Ramos (cell line): ENCODE results near the gene NDUFB3.
"Not testable (repeated sequence)": the region's sequence is repeated elsewhere in the genome, so short reads cannot be mapped to it uniquely, and the experiment has no call there.

Experiments used
- in situ Hi-C: fragments of 300-500 bp; cut with MboI; formaldehyde crosslinking; loops from one replicate; pipeline ENCODE4 v1.14.3; 2022; ENCODE audit warnings: low sequenced_read_pairs; ENCODE audit not compliant: unreplicated experiment

The NDUFB3 gene

GRCh38 chr2:201084863-201085262 is 13.1 kb downstream of the NDUFB3 start:
- in situ Hi-C loops, result no loop called here

- in situ Hi-C loops, result no loop called here
These were observed 18.8 kb downstream of the NDUFB3 start for GRCh38 chr2:201090574-201090973.

GRCh38 chr2:201093573-201093972 is 21.8 kb downstream of the NDUFB3 start:
- in situ Hi-C loops, result no loop called here

DNA sequence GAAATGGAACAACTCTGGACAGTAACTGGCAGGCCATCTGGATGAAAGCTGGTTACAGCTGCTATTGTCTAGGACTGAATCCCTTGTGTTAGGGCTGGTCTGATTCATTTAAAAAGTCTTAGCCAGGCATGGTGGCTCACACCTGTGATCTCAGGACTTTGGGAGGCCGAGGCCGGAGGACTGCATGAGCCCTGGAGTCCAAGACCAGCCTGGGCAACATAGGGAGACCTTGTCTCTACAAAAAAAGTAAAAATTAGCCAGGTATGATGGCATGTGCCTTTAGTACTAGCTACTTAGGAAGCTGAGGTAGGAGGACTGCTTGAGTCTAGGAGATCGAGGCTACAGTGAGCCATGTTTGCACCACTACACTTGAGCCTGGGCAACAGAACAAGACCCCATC is 28.7 kb downstream of the NDUFB3 start:
- in situ Hi-C loops, result no loop called here

DNA sequence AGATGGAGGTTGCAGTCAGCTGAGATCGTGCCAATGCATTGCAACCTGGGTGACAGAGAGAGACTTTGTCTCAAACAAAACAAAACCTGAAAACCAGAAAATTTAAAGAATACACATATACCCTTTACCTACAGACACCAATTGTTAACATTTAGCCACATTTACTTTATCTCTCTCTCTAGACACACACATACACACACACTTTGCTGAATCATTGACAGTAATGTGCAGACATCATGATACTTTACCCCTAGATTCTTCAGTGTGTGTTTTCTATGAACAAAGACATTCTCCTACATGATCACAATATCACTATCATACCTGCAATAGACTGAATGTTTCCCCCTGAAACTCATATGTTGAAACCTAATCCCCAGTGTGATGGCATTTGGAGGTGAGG is 34.0 kb downstream of the NDUFB3 start:
- in situ Hi-C loops, result no loop called here

- in situ Hi-C loops, result no loop called here
These were observed 35.8 kb downstream of the NDUFB3 start for GRCh38 chr2:201107624-201108023.

- in situ Hi-C loops, result no loop called here
These were observed 36.5 kb downstream of the NDUFB3 start for GRCh38 chr2:201108341-201108740.

DNA sequence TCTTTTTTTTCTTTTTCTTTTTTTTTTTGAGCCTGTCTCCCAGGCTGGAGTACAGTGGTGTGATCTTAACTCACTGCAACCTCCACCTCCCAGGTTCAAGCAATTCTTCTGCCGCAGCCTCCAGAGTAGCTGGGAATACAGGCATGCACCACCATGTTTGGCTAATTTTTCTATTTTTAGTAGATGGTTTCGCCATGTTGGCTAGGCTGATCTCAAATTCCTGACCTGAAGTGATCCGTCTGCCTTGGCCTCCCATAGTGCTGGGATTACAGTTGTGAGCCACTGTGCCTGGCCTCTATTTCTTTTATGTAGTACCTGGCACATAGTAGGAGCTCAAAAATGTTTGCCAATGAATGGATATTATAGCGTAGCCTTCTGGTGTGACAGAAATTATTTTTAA is 37.4 kb downstream of the NDUFB3 start:
- in situ Hi-C loops, result no loop called here

- in situ Hi-C loops, result no loop called here
These were observed 38.8 kb downstream of the NDUFB3 start for GRCh38 chr2:201110615-201111014.

DNA sequence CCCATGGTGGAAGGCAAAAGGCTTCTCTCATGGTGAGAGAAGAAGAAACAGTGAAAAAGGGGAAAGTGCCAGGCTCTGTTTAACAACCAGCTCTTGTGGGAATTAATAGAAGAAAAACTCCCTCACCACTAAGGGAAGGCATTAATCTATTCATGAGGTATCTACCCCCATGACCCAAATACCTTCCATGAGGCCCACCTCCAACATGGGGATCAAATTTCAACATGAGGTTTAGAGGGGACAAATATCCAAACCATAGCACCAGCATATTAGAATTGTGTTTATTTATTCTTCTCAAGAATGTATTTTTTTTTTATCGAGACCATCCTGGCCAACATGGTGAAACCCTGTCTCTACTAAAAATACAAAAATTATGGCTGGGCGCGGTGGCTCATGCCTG is 39.3 kb downstream of the NDUFB3 start:
- in situ Hi-C loops, result no loop called here

- in situ Hi-C loops, result no loop called here
These were observed 42.5 kb downstream of the NDUFB3 start for GRCh38 chr2:201114350-201114749.

DNA sequence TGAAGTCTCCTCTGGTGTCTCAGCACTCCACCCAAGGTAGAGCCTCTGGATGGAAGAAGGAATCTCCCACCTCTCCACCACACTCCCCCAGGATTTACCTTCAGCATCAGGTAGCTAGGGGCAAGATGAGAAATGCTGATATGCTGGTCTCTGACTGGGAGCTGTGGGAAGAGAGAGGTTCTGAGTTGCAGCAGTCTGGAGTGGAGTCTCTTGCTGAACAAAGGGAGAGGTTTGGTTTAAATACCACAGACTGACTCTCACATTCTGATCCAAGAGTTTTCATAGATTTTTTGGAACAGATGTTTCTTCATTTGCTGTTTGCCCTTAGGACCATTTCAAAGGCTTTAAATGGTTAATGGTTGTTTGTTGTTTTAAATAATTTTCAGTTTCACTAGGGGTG is 43.0 kb downstream of the NDUFB3 start:
- in situ Hi-C loops, result no loop called here

DNA sequence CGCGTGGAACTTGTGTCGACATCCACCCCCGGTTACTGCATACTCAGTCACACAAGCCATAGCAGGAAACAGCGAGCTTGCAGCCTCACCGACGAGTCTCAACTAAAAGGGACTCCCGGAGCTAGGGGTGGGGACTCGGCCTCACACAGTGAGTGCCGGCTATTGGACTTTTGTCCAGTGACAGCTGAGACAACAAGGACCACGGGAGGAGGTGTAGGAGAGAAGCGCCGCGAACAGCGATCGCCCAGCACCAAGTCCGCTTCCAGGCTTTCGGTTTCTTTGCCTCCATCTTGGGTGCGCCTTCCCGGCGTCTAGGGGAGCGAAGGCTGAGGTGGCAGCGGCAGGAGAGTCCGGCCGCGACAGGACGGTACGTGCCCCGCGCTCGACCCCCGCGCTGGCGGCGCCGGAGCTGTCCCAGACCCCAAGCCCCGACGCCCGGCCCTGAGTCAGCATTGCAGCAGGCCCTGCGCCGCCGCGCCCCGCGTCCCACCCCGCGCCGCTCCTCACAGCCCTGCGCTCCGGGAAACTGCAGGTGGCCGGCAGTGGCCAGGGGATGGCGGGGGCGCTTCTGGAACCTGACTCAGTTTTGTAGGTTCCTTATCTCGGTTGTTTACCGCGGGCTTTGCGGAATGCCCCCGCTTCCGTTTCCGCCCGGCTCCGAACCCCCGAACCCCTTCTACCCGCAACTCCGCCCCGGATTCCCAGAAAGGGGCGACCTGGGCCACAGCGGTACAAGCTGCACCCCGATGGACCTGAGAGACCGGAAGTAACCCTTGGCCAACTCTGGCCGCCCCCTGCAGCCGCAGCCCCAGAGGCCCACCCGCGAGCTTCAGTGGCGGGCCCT is 44.5 kb downstream of the NDUFB3 start, which contains the start of gene CFLAR:
CFLAR (plus strand) TSS at position 50 of the 844 bp plus-strand sequence. CDS start 13,702 bp downstream, outside the sequence.
- in situ Hi-C loops, result no loop called here

- in situ Hi-C loops, result no loop called here
These were observed 45.3 kb downstream of the NDUFB3 start for GRCh38 chr2:201116959-201117734.

- in situ Hi-C loops, result not testable (repeated sequence)
These were observed 45.9 kb downstream of the NDUFB3 start for GRCh38 chr2:201117735-201118094.

DNA sequence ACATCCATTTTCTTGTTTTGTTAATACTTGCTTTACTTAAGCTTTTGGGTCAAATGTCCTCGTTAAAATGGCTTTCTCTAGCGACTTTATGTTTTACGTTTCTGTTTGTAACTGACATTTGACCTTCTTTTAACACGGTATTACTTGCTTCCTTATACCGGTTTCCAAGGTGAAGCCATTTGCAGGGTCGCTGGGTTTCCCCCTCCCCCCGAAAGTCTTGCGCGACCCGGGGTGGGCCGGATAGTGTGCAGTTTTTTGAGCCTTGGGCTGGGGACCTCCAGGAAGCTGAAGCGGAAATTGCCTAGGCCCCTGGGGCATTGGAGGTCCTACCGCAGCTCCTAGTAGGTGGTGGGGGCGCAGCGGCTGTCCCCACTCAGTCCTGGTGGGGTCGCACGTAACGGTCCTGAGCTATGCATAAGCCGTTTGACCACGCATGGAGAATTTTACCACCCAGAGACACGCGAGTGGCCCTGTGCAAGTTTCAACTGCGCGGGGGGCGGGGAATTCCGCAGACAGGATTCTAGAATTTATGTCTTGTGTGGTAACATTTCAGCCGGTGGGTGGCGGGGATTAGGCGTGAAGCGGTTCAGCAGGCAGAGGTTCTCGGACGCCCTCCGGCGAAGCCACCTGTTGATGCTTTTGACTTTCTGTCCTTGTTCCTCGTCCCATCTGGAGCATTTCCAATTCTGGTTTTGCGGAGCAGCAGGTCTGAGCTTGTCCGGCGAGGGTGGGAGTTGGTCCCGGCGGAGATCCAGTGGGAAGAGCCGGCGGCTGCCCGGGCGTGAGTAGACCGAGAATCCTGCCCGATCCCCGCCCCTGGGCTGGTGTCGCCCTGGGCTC is 46.5 kb downstream of the NDUFB3 start:
- in situ Hi-C loops, result no loop called here

DNA sequence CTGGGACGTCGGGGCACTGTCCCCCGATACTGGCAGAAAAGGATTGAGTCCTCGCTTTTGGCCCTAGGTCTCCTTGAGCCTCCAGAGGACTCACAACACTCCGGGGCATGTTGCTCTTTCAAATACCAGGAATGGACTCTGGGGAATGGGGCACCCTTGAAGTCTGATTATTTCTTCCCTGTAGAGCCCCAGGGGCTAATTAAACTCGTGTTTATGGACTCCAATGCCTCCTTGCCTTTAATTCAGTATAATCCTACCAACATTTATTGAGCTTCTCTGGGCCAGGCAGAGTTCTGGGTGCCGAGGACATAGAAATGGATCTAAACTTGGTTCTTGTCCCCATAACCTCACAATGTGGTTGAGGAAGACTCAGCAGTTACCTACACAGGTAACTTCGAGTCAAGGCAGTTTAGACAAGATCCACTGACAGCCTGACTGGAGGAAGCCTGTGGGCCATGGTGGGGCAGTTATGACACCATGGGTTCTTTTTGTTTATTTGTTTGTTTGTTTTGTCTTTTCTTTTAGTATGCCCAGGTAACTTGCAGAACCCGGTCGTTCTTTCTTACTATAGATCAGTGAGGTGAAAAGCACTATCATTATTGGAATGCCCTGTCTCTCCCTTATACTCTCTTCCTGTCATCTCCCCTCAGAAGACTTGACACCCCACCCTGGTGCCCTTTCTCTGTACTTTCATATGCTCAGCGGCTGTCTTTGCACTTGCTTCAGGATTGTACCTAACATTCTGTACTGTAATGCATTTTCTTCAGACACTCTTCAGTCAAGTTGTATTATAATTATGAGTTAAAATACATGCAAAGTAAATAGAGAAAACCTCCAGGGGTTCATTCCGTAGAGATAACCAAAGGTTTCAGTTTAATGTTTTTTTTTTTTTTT is 47.4 kb downstream of the NDUFB3 start:
- in situ Hi-C loops, result no loop called here

DNA sequence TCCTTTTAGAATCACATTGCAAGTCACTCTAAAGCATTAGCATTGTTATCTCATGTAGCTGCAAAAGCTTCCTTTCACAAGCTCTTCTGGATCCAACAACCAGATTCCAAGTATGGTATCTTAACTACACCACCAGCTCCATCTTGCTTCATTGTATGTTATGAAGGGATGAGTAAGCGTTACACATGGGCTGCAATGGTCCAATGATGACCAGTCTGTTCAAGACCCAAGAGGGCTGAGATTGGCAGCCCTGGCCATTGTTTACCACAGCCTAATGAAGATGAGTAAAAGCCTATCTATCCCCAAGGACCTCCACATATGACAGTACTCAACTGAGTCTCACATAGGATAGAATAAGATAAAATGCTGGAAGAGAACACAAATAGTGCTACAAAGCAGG is 50.5 kb downstream of the NDUFB3 start:
- in situ Hi-C loops, result no loop called here

- in situ Hi-C loops, result no loop called here
These were observed 54.7 kb downstream of the NDUFB3 start for GRCh38 chr2:201126308-201127151.
